ENCODE measurements around the gene FGF11.

FGF11 gene

DNA sequence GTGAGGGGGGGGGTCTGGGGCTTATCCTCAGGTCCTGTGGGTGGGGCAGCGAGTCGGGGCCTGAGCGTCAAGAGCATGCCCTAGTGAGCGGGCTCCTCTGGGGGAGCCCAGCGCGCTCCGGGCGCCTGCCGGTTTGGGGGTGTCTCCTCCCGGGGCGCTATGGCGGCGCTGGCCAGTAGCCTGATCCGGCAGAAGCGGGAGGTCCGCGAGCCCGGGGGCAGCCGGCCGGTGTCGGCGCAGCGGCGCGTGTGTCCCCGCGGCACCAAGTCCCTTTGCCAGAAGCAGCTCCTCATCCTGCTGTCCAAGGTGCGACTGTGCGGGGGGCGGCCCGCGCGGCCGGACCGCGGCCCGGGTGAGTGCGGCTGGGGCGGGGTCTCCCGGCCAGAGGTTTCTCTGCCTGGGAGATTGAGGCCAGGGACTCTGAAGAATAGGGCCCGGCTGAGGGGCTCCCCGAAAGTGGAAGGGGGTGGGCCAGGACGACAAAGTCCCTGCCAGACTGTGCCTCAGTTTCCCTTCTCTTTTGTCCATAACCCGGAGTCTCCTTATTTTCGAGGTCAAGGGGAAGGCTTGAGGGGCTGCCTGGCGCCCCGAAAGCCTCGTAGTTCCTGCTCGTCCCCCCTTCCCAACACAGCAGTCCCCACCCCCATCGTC is at the start of gene FGF11:
TSS of gene FGF11 (plus strand) at position 51 of the 651 bp plus-strand sequence. CDS start at position 160, 109 bp downstream.
- DNase-seq, result no peak

DNA sequence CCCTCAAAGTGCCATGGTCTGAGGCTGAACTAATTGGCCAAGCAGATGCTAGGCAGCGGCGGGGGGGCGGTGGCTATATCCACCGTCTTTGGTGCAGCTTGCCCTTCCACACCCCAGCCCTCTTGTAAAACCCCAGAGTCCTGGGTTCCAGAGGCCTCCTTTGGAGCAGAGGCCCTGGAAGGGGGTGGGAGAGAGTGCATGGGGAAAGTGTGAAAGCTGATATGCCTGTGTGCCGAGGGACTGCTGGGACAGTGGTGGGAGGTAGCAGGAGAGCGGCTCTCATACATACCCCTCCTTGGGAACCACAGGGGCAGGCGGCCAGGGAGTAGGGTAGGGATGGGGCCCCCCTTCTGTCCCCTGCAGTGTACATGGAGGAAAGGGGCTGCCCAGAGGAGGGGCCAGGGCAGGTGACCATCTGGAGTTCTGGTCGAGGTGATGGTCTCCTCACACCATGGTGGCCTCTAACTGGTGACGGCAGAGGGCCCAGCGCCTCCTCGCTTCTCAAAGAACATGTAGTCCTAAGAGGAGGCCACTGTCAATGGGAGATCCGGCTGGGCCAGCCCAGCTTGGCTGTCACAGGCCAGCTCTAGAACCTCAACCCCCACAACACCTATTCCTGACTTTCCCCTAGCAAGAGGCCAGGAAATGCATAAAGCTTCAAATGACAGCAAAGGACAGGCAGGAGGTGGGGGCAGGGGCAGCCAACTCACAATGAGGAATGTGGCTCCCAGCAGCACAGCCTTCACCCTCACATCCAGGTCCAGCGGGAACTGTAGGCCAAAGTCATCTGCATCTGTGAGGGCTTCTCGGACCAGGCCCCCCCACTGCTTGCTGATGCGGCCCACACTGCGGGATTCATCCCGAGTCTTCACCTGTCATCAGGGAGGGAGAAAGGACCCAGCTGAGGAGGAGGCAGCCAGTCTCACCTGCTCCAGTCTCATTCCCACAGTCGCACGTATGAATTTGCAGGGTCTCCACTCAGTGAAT is 49.1 kb upstream of the FGF11 start:
- DNase-seq, result no peak

DNA sequence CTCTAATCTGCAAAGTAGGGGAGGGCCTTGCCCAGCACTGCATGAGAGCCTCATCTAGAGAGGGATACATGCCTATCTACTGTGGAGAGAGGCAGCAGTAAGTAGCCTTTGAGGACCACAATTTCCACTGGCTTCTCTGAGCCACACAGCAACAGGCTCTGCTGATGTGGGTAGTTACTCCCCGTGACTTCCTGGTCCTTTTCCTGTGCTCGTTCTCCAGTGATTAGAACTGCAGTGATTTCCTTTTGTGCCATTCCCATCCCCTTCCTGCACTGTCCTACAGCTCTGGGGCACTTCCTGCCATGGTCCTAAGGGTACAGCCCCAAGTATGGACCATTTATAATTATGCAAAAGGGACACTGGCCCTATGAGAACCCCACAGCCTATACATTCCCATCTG is 48.0 kb upstream of the FGF11 start:
- DNase-seq, result no peak

DNA sequence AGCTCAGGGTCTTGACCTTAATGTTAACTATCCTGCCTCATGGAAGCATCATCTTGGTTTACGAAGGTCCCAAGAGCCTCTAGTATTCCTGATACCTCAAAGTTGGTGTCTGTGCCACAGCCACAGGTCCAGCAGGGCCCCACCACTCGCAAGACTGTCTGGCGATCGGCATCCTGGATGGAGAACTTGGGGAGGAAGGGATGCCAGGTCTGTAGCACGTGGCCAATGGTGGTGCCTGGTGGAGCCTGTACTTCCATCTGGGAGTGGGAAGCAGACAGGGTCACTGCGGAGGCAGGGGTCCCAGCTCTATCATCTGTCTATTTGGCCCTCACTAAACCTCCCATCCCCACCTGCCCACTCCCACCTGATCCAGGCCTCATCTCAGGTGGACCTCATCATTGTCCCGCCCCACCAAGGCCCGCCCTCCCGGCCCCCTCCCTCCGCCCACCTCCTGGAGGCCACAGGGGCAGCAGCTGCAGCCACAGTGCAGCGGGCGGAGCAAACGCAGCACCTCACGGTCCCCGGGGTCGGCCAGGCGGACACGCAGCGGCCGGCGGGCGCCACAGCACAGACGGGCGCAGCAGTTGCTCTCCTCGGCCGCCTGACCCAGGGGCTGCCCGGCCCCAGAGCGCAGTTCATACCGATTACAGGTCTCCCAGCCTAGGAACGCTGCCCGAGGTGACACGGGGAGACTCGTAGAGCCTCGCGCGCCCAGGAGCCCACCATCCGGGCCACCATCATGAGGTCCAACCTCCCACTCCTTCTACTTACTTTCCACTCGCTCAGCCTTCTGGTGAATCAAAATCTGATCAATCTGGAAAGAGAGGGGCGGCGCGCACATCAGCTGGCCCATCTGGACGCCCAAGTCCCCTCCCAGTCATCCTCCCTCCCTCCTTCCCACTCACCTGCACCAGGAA is 46.4 kb upstream of the FGF11 start:
- no peak for DNase-seq

DNA sequence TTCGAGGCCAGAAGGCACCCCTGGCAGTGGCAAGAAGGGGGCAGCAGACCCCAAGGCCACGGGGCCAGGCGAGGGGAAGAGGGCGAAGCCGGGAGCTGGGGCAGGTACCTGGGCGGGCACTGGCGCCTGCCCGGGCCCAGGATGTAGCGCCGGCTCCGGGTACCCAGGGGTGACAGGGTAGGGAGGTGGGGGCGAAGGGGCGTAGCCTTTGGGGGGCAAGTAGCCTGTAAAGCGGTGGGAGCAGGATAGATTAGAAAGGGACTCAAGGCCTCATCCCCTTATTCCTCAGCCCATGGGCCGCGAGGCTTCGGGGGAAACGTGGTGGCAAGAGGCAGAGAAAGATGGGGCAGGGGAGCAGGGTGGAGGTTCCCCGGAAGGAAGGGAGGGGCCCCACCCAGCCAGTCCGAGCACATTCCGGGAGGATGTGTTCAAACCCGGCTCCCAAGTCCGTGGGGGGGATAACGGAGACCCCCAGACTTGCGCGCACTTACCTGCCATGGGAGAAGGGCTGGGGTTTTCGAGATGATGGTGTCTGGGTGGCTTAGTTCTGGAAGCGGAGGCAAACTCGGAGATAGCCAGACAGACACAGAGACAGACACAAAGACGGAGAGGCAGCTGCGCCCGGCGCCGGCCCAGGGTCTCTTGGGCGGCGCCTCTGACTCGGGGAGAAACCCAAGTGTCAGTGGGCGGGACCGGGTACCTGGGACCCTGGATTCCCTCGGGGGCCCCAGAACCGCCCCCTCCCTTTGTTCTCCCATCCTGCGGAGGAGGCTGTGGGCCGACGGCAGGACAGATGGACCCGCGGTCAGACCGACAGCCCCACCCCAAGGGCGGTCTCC is 45.5 kb upstream of the FGF11 start:
- no peak for DNase-seq

DNA sequence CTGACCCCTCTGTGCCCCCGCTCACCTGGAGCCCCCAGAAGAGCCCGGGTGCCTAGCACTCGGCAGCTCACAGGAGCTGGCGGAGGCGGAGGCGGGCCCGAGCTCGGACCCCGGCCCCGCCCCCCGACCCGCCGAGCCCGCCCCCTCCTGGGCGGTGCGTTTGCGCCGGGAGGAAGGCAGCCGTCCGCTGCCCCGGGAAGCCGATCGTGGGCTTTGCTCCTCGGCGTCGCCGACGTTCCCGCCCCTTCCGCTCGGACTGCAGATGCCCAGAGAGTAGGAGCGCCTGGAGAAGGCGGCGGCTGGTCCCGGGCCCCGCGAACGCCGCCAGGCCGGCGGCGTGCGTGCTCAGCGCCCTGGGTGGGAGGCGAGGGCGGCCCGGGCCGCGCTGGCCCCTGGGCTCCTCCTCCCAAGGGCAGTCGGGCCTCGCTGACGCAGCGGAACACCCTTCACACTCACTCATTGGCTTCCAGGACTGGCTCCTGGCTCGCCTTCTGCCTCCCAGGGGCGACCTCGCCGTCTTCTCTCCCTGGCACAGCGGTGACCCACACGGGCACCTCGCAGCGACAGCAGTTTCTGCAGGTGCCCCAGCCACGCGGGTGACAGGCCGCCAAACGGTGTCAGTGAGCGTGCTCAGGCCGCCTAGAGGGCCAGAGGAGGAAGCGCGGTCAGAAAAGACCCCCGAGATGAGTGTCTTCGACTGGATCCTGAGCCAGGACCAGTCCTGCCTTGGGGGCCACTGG is 44.7 kb upstream of the FGF11 start, which contains the start of gene PLSCR3:
TSS of gene PLSCR3 (minus strand) at position 74 of the 740 bp plus-strand sequence. CDS start 415 bp downstream, outside the sequence.
- DNase-seq, result peak; percentile 81

DNA sequence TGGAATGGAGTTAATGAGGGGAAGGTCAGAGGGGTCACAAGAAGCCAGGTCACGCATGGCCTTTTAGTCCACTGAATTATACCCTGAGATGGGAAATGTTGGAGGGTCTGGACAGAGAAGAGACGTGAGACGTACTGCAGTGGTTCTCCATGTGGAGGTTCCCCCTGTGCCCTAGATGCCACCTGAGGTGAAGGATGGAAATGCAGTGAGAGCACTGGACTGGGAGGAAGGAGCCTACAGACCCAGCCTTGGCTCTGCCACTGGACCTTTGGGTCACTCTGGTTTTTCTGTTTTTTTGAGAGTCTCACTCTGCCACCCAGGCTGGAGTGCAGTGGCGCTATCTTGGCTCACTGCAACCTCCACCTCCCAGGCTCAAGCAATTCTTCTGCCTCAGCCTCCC is 43.2 kb upstream of the FGF11 start:
- no peak for DNase-seq

DNA sequence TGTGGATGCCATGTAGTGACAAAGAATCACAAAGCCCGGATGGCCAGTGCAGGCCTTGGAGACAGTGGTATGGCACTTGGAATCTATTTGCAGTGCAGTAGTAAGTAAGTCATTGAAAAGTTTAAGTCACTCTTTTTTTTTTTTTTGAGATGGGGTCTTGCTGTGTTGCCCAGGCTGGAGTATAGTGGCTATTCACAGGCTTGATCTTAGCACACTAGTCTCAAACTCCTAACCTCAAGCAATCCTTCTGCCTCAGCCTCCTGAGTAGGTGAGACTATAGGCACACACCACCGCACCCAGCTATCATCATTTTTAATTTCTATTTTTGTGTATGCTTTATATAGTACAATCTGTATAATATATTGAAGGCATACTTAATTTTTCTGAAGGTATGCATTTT is 40.7 kb upstream of the FGF11 start:
- no peak for DNase-seq

DNA sequence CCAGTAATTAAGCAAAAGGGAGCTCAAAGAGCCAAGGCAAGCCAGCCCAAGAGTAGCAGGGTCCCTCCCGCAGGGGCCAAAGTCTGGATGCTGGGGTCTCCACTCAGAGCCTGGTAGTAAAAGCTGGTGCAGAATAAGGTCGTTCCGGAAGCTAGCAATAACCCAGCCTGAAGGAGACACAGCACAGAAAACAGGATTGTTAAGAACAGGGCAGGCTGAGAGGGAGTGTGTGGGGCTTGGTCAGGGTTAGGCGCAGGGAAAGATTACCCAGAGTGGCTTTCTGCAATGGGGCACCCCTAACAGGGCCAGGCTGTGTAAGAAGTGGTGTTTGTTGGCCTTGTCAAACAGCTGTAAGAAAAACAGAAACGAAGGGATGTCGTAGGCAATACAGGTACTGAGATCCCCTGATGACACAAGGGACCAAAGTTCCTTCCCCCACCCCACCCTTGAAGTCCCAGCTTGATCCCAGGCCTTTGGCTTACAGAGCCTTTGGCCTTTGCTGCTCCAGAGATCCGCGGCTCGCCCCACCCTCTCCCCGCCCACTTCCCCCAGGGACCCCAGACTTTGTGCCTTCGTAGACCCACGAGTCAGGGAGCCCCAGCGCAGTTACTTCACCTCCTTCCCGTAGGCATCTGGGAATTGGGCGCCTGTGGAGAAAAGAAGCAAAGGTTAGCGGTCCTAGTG is 36.1 kb upstream of the FGF11 start:
- no peak for DNase-seq

DNA sequence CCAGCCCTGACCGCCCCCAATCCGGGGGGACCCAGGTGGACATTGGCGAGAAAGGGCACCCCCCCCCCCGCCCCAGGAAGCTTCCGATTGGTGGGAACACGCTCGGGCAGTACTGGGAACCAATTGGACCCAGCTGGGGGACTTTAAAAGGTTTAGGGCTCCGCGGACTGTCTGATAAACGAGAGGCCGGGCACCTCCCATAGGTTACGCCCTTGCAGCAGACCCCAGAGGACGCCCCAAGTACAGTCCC is 35.7 kb upstream of the FGF11 start:
- DNase-seq, result no peak

DNA sequence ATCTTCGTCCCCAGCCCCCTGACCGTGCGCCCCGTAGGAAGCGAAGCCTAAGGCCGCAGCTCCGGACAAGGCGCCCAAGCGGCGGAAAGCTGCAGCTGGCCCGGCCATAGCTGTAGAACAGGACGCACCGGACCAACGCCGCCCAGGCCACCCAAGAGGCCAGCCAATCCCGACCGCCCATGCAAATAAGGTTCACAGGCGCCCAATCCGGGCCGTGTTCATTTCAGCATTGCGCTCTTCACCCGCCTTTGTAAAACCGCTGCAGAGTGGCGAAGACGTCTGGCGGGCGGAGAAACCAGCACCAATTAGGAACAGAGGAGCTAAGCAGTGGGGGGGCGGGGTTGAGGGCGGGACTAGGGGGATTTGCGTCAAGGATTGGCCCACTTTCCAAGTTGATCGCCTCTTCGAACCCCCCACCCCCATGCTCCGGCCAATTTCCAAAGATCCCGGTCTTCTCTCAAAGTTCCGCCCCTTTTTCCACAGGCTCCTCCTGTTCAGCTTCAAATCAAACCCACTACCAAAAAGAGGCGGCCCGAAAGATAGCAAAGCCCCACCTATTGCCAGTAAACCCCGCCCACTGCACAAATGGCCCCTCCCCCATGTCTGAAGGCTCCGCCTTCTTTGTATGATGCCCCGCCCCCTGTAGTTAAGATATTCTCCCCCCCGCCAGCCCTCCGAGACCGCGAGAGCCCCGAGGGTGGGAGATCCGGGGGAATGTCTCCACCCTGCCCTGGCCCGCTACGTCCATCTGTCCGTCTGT is 35.2 kb upstream of the FGF11 start, which contains the start of gene TMEM256:
TSS of gene TMEM256 (minus strand) at position 121 of the 760 bp plus-strand sequence. CDS start at position 108, 13 bp downstream.
- peak; percentile 100 for DNase-seq

DNA sequence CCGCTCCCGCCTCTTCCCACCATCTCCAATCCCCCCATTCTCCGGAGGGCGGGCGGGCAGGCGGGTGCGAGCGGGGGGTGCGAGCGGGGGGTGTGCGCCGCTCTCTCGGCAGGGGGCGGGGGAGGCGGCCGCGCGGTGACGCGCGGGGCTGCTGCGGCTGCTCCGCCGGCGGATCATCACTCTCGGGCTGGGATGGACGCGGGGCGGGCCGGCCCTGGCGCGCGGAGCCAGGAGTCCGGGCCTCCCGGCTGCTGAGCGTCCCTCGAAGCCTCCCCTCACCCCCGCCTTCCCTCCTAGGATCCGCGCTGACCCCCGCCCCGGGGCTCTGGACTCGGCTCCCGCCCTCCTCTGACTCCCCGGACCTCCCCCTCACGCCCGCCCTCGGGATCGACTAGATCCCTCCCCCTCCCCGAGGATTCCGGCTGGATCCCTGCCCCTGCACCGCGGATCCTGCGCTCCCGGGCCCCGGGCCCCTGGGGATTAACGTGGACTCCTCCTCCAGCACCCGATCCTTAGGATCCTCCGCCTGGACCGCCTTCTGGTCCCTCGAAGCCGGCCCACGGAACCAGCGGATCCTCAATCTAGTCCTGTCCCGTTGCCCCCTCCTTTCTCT is 34.5 kb upstream of the FGF11 start:
- no peak for DNase-seq

DNA sequence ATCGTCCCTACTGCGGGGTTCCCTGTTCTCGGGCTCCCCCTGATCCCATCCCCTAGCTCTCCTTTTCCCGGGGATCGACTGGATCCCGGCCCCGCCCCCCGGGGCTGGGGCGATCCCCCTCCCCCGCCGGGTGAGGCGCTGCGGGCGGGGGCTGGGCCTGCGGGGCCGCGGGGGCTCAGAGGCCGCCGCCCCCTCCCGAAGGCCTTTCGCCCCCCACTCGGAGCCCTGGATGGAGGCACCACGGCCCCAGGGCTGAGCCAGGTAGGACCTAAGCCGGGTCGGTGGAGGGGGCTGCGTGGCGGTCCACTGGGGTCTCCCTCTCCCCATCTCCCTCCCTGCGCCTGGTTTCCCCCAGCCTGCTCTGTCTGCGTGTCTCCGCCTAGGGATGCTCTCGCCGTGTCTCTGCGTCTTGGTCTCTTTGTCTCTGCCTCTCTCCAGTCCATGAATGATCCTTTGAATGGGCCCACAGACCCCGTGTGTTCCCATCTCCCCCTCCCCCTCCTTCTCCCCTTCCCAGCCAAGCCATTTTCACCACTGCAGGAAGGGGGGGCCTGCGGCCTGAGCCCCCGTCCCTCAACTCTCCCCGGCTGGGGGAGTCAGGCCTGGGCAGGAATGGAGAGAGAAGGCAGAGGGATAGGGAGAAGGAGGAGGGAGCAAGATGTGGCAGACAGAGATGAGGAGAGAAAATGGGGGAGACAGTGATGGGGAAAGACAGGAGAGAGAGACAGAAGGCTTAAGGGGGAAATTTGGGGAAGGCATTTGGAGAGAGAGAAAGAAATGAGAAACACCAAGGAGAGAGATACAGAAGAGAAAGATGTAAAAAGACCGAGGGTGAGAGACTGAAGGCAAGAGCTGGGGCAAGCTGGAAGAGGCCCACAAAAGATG is 33.7 kb upstream of the FGF11 start:
- no peak for DNase-seq

DNA sequence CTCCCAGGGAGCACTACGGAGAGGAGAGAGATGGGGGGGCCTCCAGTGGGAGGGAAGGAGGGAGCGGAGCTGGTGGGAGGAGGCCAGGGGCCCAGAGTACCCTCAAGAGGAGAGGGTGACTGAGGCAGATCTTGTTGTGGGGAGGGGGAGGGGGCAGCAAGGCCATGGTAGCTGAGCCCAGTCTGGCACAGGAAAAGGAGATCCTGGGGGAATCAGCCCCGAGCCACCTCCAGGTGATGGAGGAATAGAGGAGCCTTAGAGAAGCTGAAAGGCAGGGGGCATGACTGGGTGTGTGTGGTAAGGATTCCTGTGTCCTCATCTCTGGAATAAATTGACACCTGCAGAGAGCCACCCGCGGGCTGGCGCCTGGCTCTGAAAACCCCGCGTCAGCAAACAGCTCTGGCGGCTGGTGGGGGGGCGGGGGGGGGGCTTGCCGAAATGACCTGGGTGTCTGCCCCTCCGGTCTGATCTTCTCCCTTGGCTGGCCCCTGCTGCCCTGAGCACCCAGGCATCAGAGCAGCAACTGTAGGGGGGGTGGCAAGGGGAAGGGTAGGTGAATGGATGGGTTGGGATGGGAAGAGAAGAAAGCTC is 33.0 kb upstream of the FGF11 start:
- DNase-seq, result no peak

DNA sequence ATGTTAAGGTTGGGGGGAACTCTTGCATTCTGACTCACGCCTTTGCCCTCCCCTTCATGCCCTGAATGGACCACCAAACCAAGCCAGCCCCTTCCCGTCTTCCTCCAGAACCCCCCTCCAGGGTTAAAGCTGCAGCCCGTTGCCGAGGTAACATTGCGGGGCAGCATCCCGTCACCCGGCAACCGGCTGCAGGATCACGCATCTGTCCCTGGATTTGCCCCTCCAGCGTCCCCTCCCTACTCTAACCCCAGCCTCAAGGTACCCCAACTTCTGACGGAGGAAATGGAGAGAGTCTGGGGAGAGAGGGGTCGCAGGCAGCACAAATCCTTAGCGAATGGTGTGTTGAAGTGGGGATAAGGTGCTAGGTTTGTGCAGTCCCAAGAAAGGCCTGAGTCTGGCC is 32.2 kb upstream of the FGF11 start:
- no peak for DNase-seq

DNA sequence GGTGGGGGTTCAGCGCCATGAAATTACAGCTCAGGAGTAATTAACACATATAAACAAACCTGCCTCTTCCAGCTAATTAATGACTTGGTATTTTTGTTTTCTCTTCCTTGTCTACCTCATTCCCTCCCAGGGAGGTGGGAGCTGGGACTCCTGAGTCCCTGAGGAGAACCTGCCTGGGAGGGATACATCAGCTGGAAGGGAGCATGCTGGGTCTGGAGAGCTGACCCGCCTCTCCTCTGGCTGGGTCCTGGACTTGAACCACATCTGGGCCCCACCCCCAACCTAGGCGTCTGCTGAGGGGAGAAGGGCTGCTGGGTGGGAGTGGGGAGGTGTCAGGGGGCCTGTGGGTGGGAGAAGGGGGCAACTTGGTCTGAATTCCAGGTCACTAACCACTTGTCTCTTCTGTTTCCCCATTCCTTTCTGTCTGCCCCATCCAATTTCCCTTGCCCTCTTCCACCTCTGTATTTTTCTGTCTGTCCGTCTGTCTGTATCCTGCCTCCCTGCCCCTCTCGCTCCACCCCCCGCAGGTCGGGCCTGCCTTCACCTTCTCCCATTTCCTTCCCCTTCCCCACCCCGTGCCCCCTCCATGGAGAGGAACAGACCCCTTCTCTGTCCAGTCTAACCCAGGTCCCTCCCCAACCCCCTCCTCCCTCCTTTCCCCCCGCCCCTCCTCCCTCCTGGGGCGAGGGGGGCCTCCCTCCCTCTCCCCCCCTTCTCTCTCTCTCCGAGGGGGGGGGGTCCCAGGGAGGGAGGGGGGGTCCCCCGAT is 31.6 kb upstream of the FGF11 start, which contains the start of gene NLGN2:
TSS of gene NLGN2 (plus strand) at position 361 of the 767 bp plus-strand sequence. CDS start 411 bp downstream, outside the sequence.
- no peak for DNase-seq

DNA sequence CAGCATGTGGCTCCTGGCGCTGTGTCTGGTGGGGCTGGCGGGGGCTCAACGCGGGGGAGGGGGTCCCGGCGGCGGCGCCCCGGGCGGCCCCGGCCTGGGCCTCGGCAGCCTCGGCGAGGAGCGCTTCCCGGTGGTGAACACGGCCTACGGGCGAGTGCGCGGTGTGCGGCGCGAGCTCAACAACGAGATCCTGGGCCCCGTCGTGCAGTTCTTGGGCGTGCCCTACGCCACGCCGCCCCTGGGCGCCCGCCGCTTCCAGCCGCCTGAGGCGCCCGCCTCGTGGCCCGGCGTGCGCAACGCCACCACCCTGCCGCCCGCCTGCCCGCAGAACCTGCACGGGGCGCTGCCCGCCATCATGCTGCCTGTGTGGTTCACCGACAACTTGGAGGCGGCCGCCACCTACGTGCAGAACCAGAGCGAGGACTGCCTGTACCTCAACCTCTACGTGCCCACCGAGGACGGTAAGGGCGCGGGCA is 31.0 kb upstream of the FGF11 start:
- no peak for DNase-seq

Measured in inflammatory macrophage treated with lipopolysaccharide for 4 hours (primary cell).